DMS 273 treated with DMSO at 0.1 percent for 48 hours (cell line): ENCODE results near the gene LYG1.
"Not testable (repeated sequence)": the region's sequence is repeated elsewhere in the genome, so short reads cannot be mapped to it uniquely, and the experiment has no call there.

Experiments
- DNase-seq: peaks from one replicate; lab custom pipeline; 2025; lab: John Stamatoyannopoulos, UW

The LYG1 gene

GRCh38 chr2:99301097-99301496, at the start of gene LYG1:
Gene LYG1, minus strand, starts transcription at chr2:99301197. Its CDS starts 5,527 bp downstream, at chr2:99295670.
- not testable (repeated sequence) for DNase-seq

- no peak for DNase-seq
These were observed 49.2 kb upstream of the LYG1 start for GRCh38 chr2:99350194-99350593.

GRCh38 chr2:99348173-99348572, 47.2 kb upstream of the LYG1 start:
- no peak for DNase-seq

GRCh38 chr2:99346218-99346617, 45.2 kb upstream of the LYG1 start:
- no peak for DNase-seq

- DNase-seq: not testable (repeated sequence)
These were observed 44.4 kb upstream of the LYG1 start for GRCh38 chr2:99345446-99345845.

GRCh38 chr2:99342536-99342935, 41.5 kb upstream of the LYG1 start:
- DNase-seq: no peak

GRCh38 chr2:99340669-99341236, 39.8 kb upstream of the LYG1 start:
- no peak for DNase-seq

- peak; percentile 9 for DNase-seq
These were observed 37.1 kb upstream of the LYG1 start for GRCh38 chr2:99338029-99338585.

GRCh38 chr2:99337113-99338028, 36.4 kb upstream of the LYG1 start, which contains the start of gene EIF5B:
Gene EIF5B, plus strand, starts transcription at chr2:99337389. Its CDS starts 166 bp downstream, at chr2:99337555.
- peak; percentile 75 for DNase-seq

GRCh38 chr2:99336804-99337112, 35.8 kb upstream of the LYG1 start:
- DNase-seq: peak; percentile 68

GRCh38 chr2:99335911-99336803, 35.2 kb upstream of the LYG1 start, which contains the start of gene TXNDC9:
Gene TXNDC9, minus strand, starts transcription at chr2:99336333. Its CDS starts 3,123 bp downstream, at chr2:99333210.
- DNase-seq: peak; percentile 99

GRCh38 chr2:99325384-99325783, 24.4 kb upstream of the LYG1 start:
- no peak for DNase-seq

GRCh38 chr2:99317873-99318200, 16.8 kb upstream of the LYG1 start:
- DNase-seq: not testable (repeated sequence)

- no peak for DNase-seq
These were observed 16.3 kb upstream of the LYG1 start for GRCh38 chr2:99317161-99317872.

- no peak for DNase-seq
These were observed 1.4 kb downstream of the LYG1 start for GRCh38 chr2:99299580-99299979.

- no peak for DNase-seq
These were observed 3.0 kb downstream of the LYG1 start for GRCh38 chr2:99297994-99298393.

GRCh38 chr2:99285526-99285925, 15.5 kb downstream of the LYG1 start:
- no peak for DNase-seq

- DNase-seq: no peak
These were observed 20.9 kb downstream of the LYG1 start for GRCh38 chr2:99279969-99280695.

- DNase-seq: peak; percentile 49
These were observed 22.2 kb downstream of the LYG1 start for GRCh38 chr2:99278793-99279291.

GRCh38 chr2:99278195-99278765, 22.7 kb downstream of the LYG1 start:
- DNase-seq: not testable (repeated sequence)
